Esophagus squamous epithelium (tissue), 5 donors: ENCODE results near the gene STXBP3. TPM values are rescaled to one million over a fixed set of nuclear protein-coding genes. Genes with fewer than 3 reads are reported as not detected.

Experiments
- DNase-seq: peaks from one replicate; lab custom pipeline; 2025; lab: John Stamatoyannopoulos, UW
- H3K27ac ChIP-seq, 4 donors: fragments of 200-600 bp; sonication (generic); one replicate each; pipeline ENCODE4 v1.5.1; 2016 to 2019; ENCODE audit warnings: mild to moderate bottlenecking in 1 of 4
- H3K27me3 ChIP-seq, 4 donors: fragments of 200-600 bp; sonication (generic); 1 replicate in 3 of 4; 2 replicates in 1 of 4; pipeline versions ENCODE4 v1.5.1 to v1.6.0; 2017 to 2021; ENCODE audit warnings: antibody characterized with exemption in 1 of 4
- H3K36me3 ChIP-seq, 3 donors: fragments of 200-600 bp; sonication (generic); one replicate each; pipeline ENCODE4 v1.5.1; 2016 to 2019
- H3K4me1 ChIP-seq, 3 donors: fragments of 200-600 bp; sonication (generic); one replicate each; pipeline ENCODE4 v1.5.1; 2017 to 2019
- H3K4me3 ChIP-seq, 4 donors: fragments of 200-600 bp; sonication (generic); 1 replicate in 3 of 4; 2 replicates in 1 of 4; pipeline ENCODE4 v1.5.1; 2016 to 2019; ENCODE audit warnings: mild to moderate bottlenecking in 2 of 4, moderate library complexity in 1 of 4
- H3K9me3 ChIP-seq, 3 donors: fragments of 200-600 bp; sonication (generic); one replicate each; pipeline ENCODE4 v1.5.1; 2016 to 2019
- POLR2A ChIP-seq, 4 donors: fragments of 450-650 bp; IDR thresholded peaks; one replicate each; pipeline ENCODE4 v1.6.1; 2017; ENCODE audit warnings: antibody characterized with exemption in 4 of 4, mild to moderate bottlenecking in 4 of 4, moderate library complexity in 3 of 4
- WGBS, 2 donors: methylation state at CpG; one replicate each; pipeline ENCODE4 v1.1.5; 2018; 5-methylcytosine and 5-hydroxymethylcytosine counted together
- intact Hi-C: fragments of 100-400 bp; cut with DNase I; formaldehyde crosslinking; loops from one replicate; pipeline ENCODE4 v1.15.0; 2022
- total RNA-seq, 4 donors: library from RNA; depleted of rRNA; stranded (reverse); fragments of >200 nt; gene quantifications; one replicate each; pipeline ENCODE4 v1.1.0, GENCODE V29; 2016
- TF ChIP-seq, protein P1 (sequence below), 6 experiments: fragments of 450-650 bp in 4 of 6; fragments of 200-600 bp in 2 of 6; sonication (generic) in 2 of 6; IDR thresholded peaks; one replicate each; pipeline ENCODE4 v1.5.1; 2016 to 2019; ENCODE audit warnings: antibody characterized with exemption in 6 of 6, mild to moderate bottlenecking in 4 of 6, moderate library complexity in 4 of 6
- donor health status: DM: yes; HTN: yes; CAD: no.

Gene STXBP3
- total RNA-seq, 4 donors from 2014 or later = 31.3 to 79.9 (median 45.3) TPM

DNA sequence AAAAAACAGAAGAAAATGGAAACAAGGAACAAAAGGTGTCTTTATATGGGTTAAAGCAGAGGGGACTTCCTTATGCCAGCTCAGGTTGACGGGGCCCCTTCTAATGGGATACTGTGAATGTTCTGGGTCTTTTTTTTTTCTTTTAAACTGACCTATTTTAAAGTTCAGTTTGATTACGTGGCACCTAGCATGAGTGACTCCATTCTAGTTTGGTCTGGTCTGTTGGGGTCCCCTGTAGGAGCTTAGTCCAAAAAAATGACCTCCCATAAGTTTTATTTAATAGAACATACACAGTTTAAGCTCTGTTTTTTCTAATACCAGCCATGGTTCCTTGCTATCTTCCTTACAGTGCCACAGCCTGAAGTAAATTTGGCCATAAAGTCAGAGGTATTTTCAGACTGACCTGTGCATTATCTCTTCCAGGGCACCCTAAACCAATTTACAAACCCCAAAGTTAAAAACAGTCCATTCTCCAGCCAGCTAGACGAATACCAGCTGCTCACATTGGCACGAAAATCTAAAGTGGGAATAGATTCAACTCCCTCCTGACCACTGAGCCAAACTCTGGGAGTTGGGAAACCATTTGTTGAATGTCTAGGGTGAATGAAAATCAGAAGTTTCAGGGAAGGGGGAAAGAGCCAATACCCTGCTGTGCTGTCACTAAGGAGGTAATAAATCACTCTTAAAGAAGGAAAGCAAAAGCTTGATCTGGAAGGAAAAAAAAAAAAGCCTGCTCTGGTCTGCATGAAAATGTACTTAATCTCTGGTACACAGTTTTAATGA lies 68.1 kb downstream of the STXBP3 start:
- TF ChIP-seq, protein P1, sequence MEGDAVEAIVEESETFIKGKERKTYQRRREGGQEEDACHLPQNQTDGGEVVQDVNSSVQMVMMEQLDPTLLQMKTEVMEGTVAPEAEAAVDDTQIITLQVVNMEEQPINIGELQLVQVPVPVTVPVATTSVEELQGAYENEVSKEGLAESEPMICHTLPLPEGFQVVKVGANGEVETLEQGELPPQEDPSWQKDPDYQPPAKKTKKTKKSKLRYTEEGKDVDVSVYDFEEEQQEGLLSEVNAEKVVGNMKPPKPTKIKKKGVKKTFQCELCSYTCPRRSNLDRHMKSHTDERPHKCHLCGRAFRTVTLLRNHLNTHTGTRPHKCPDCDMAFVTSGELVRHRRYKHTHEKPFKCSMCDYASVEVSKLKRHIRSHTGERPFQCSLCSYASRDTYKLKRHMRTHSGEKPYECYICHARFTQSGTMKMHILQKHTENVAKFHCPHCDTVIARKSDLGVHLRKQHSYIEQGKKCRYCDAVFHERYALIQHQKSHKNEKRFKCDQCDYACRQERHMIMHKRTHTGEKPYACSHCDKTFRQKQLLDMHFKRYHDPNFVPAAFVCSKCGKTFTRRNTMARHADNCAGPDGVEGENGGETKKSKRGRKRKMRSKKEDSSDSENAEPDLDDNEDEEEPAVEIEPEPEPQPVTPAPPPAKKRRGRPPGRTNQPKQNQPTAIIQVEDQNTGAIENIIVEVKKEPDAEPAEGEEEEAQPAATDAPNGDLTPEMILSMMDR (IDR thresholded peaks at IDR 0.05) = no peak
- no peak for TF ChIP-seq POLR2A (IDR thresholded peaks at IDR 0.05)
- 50 to 65% methylated on average over 4 of the region's 4 CpGs for WGBS, 2 donors

DNA sequence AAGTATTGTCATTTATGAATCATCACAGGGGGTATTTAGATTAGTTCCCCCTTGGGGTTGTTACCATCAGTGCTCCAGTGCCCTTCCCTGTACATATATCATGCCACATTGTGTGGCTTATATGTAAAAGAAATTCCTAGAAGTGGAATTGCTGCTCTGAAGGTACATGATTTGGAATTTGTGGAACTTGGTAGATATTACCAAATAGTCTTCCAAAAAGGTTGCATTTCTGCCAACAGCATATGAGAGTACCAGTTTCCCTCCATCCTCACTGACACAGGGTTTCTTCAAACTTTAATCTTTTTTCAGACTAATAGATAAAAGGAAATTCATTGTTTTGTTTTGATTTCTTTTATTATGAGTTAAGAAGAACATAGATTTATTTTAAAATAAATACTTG lies 69.1 kb downstream of the STXBP3 start:
- no peaks in the 10 kb centered on the region for H3K9me3 ChIP-seq
- no peak overlapping the region for H3K4me3 ChIP-seq
- peak overlapping the region; percentile 56 to 87 (median 78) for H3K27ac ChIP-seq
- H3K27me3 ChIP-seq = no peaks in the 10 kb centered on the region
- H3K36me3 ChIP-seq = peaks cover 0 to 16% (median 4%) of the 10 kb centered on the region in 3 donors
- intact Hi-C loops = no loop called here
- DNase-seq = no peak
- no peak for TF ChIP-seq POLR2A (IDR thresholded peaks at IDR 0.05)
- TF ChIP-seq, protein P1 (IDR thresholded peaks at IDR 0.05) = no peak
- peaks cover 15 to 48% (median 19%) of the 10 kb centered on the region in 3 donors for H3K4me1 ChIP-seq

More for the DNA sequence above, 68.1 kb downstream of the STXBP3 start:
- peaks cover 15 to 48% (median 19%) of the 10 kb centered on the region in 3 donors for H3K4me1 ChIP-seq
- no peaks in the 10 kb centered on the region for H3K27me3 ChIP-seq
- H3K36me3 ChIP-seq = peaks cover 0 to 26% (median 4%) of the 10 kb centered on the region in 3 donors
- DNase-seq = no peak
- H3K4me3 ChIP-seq = no peak overlapping the region
- intact Hi-C loops = no loop called here
- H3K9me3 ChIP-seq = no peaks in the 10 kb centered on the region
- H3K27ac ChIP-seq = peak overlapping the region; percentile 25 to 87 (median 60)

DNA sequence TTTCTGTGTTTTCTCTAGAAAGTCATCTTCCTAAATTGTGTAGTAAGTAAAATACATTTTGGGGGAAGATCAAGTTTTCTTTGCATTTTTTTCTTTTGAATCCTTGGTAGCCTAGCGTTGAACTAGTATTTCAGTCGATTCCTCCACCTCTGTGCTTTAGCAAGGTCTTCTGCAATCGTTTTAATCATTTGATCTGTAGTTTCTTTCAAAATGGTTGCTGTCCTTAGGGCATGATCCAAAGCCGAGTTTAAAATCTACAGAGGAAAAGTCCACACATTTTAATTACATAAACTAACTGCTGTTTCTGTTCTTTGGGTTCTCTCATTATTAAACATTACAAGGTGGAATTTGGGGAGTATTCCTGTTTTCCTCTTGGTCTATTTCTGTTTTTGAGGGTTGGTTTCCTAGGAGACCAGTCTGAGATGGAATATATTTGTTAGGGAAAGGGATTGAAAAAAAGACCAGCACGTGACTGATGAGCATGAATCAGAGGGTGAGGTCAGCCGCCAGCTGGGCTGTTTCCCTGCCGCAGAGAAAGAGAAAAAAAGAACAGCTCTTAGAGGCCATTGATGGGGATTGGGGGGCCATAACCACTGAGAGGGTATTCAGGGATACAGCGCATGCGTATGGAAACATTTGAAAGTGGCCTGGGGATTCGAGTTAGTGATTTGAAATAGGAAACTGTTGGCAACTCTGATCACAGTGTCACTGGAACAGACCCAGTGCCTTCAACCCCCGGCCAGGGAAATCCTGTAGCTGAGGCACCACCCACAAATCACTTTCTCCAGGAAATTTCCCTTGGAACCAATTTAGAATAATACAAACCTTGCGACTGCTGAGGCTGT lies 69.8 kb downstream of the STXBP3 start:
- WGBS, 2 donors = 21 to 23% methylated on average over 12 of the region's 12 CpGs
- intact Hi-C loops = no loop called here
- DNase-seq = no peak
- Histone ChIP-seq H3K4me3 (peak overlapping the region in 3 of 4 donors; percentile 31 to 57 (median 38)), H3K27ac (peak overlapping the region; percentile 56 to 90 (median 83)), H3K9me3 (no peaks in the 10 kb centered on the region), H3K4me1 (peaks cover 15 to 48% (median 19%) of the 10 kb centered on the region in 3 donors), H3K27me3 (no peaks in the 10 kb centered on the region), H3K36me3 (peaks cover 0 to 10% (median 4%) of the 10 kb centered on the region in 3 donors)
- TF ChIP-seq POLR2A (IDR thresholded peaks at IDR 0.05) = no peak
- TF ChIP-seq, protein P1 (IDR thresholded peaks at IDR 0.05) = no peak

DNA sequence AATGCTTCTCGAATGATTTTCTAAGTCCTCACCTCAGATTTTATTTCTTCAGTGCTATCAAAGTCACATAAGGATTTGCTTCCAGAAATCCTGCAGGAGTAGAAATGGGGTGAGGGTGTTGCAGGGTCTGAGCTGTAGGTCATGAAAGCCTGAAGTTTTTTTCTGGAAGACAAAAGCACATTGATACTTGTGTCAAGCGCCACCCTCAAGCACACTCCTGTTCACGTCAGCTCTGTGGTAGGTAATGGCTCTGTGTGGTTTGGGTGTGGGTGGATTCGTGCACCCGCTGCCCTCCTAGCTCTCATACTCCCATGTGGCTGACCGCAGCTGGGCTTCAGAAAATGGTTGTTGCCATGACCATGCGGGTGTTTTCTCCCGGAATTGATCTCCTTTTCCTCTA lies 70.5 kb downstream of the STXBP3 start:
- H3K27ac ChIP-seq = peak overlapping the region; percentile 56 to 90 (median 83)
- H3K36me3 ChIP-seq = peaks cover 0 to 3% (median 0%) of the 10 kb centered on the region in 3 donors
- H3K4me1 ChIP-seq = peaks cover 15 to 48% (median 19%) of the 10 kb centered on the region in 3 donors
- no peaks in the 10 kb centered on the region for H3K9me3 ChIP-seq
- no peaks in the 10 kb centered on the region for H3K27me3 ChIP-seq
- 43 to 58% methylated on average over 8 of the region's 8 CpGs for WGBS, 2 donors
- H3K4me3 ChIP-seq = peak overlapping the region in 3 of 4 donors; percentile 31 to 57 (median 38)
- intact Hi-C loops = no loop called here
- DNase-seq = no peak
- no peak for TF ChIP-seq POLR2A (IDR thresholded peaks at IDR 0.05)
- TF ChIP-seq, protein P1 (IDR thresholded peaks at IDR 0.05) = no peak
